Measurements from ENCODE around the gene POU3F2. TPM values are rescaled to one million over a fixed set of nuclear protein-coding genes. Genes with fewer than 3 reads are reported as not detected.
A peak's percentile ranks its signal among the peaks of the same experiment; 100 is the strongest.

Gene POU3F2
- total RNA-seq, 1 experiment from 2014 or later: not detected

DNA sequence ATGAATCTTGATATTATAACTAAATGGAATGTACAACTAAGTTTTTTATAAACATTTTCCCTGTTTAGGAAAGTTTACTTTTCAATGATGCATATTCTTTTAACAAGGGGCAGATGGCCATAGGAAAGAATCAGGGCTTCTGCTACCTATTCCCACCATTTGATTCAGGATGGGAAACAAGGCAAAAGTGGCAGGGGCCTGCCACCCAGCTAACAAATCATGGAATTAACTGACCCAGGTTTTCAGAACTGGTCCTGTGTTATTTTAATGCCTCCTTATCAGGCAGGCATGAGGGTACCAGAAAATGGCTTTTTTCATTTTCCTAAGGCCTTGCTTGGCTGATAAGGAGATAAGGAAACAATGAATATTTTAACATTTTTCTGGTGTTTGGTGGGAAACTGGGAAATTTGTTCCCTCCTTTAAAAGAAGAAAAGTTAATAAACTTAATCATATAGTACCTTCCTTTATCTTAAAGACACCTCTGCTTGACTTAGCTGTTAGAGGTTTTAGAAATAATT lies 6.7 kb downstream of the POU3F2 start:
- no peak for DNase-seq (ENCODE audit: low read depth)
- in situ Hi-C loops (cut with HindIII; ENCODE audit: low pct_unique_long_range_greater_than_20kb, low sequenced_read_pairs): no loop called here

DNA sequence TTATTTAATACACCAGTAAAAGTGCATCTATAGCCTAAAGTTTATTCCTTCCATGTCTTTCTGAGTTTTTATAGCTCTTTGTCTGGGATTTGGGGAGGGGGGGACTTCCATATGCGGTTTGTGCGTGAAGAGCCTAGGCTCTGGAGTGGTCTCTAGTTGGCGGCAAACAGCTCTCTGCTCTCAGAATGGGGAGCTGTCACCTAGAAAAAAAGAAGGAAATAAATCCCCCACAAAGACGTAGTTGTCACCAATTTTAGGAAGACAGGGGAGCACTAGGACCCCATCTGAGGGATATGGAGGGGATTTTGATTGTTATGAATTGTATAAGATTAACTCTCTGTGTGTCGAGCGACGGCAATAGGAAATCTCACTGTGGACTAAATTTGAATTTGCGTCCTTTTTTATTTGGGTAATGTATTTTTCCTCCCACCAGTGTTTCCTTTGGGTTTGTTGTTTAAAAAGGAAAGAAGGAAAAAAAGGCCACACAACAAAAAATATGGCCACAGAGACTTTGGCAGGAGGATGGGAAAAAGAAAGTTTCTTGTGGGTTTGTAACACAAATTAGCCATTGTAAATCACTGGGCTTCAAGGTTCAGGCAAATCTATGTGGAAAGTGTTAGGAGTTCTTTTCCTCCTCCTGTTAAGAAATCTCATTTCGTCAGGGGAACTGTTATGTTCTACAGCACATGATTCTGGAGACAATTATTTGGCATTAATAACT lies 7.4 kb downstream of the POU3F2 start:
- DNase-seq (ENCODE audit: low read depth): no peak
- in situ Hi-C loops (cut with HindIII; ENCODE audit: low pct_unique_long_range_greater_than_20kb, low sequenced_read_pairs): no loop called here

DNA sequence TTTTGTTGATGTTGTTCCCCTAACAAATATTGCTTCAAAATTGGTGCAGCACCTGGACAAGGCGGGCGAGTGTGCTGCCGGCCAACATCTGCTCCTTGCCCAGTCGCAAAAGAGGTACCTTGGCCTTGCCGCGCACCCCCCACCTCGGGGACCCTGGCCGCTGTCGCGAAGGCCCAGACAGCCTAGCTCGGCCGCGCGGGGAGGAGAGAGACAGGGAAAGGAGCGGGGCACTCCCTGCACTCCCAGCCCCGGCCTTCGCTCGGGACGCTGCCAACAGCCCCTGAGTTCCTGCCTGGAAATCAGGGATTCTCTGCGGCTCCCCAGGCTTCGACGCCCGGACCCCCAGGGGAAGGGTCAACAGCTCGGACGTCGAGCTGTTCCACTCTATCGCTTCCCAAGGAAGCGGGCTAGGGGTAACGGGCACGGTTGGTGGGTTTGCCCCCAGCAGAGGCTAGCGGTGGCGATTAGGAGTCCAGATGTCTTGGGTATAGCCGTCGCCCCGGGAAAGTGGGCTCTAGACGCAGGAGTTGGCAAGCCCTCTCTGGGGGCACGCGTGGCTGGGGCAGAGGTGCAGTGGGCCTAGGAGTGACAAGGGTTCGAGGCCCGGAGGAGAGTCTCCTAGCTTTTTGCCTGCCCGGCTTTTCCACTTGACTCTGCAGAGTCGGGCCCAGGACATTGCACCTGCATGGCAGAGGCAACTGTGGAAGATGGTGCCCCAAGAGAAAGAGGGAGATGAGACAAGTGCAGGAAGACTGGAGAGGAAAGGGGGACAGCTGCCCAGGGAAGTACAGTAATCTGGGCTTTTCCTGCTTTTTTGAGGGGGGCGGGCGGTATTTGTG lies 8.2 kb downstream of the POU3F2 start:
- in situ Hi-C loops (cut with HindIII; ENCODE audit: low pct_unique_long_range_greater_than_20kb, low sequenced_read_pairs): no loop called here

DNA sequence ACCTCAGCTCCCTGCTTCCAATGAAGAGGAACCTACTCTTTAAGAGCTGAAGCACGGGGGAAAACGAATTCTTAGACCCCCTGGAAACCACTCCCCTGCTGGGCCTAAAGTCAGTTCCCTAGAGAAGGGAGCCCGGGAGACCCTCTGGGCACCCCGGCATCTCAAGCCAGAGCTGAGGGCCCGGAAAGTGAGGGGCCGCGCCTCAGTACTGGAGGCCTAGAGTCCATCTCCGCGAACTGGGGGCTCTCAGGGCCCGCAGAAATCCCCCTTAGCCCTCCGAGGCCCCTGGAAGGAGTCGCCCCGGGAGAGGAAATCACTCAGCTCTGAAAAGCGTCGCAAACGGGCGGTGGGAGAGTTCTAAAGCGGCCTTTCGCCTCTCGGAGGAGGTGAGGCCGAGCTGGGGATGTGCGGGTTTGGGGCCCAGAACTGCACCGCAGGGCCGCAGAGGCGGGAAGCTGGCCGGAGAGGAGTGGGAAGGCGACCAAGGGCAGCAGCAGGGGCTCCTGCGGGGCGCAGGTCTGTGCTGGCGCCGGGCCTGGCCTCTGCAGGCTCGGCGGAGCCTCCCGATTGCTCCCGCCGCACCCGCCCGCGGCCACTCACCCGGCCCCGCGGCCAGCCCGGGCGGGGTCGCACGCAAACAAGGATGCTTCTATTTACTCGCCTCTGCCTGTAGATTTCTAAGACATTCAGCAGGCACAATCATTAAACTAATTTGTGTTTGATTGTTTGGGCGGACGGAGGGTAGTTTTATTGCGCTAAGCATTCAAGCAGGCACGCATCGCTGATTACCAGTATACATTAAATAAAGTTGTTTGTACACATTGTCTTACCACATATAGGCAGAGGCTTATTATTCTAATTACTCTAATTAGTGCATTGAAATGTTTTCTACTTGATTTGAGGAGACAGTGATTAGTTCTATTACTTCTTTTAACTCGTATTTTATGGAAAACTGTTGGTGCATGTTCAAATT lies 9.2 kb downstream of the POU3F2 start:
- no peak for DNase-seq (ENCODE audit: low read depth)
- in situ Hi-C loops (cut with HindIII; ENCODE audit: low pct_unique_long_range_greater_than_20kb, low sequenced_read_pairs): no loop called here

More for the DNA sequence above, 8.2 kb downstream of the POU3F2 start:
- no peak for DNase-seq (ENCODE audit: low read depth)

DNA sequence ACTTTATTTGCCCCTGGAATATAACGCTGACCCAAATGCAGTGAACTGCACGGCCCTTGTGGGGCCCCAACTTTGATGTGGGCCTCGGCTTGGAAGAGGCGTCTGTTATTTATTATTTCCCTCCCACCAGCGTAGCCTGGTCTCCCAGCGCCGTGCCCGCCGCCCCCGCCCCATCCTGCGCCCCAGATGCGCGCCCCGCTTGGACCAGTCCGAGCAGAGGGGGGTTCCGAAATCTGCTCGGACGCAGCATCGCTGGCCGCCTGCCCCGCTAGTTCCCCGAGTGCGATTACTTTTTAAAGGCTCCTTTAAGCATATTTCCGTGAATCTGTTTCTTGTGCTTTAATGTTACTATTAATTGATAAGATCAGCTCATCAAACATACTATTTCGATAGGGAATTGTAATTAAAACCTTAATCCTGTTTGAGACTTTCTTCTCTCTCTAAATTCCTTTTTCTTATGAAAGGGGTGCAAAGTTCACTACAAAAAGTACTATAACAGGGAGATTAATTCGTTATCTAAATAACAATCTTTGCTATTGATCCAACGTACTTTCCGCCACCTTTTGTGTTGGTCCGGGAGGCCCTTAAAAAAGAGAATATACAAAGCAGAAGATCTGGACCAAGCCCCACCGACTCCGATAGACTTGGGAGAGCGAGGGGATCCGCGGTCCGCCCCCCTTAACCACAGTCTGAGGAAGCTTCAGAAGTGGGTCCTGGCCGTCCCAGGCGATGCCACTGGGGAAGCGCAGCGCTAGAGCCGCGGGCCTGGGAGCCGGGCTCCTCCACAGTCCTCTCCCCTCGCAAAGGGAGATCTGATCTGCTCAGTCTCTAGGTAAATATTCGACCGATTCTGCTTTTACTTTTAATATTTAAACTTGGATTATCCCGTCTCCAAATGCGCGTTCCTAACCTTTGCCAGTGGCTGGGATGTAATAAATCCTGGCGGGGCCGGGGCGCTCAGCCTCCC lies 10.2 kb downstream of the POU3F2 start:
- DNase-seq (ENCODE audit: low read depth): no peak
- in situ Hi-C loops (cut with HindIII; ENCODE audit: low pct_unique_long_range_greater_than_20kb, low sequenced_read_pairs): no loop called here

DNA sequence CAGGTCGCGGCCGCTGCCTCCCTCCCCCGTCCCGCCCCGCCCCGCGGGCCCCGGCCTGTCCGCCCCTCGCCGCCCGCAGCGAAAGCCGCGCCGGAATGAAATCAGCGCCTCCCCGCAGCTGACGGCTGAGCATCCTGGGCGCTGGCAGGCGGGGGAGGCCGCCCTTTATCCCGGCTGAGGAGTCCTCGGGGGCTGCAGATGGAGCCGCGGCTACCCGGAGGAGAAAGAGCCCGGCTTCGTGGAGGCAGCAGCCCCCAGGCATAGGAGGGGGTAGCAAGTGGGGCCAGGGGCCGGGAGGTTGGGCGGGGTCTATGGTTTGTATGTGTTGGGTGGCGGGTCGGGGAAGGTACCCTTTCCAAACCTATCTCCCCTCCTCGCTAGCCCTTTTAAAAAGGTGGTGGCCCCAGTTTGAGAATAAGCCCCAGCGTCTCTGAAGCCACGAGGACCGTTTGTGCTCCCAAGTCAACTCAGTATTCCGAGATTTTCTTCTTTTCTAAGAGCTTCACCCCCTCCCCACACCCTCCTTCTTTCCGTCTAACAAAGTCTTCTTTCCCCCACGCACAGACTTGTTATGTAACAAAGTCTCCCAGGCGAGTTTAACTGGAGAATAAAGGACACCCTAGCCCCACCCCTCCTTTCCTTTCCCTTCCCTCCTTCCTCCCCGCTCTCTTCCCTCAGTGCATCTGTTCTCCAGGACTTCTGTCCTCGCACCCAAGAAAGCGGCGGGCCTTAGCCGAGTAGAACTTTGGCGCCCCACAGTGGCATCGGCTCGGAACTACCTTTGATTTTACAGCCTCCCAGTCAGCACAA lies 11.0 kb downstream of the POU3F2 start:
- DNase-seq (ENCODE audit: low read depth): peak; percentile 77
- in situ Hi-C loops (cut with HindIII; ENCODE audit: low pct_unique_long_range_greater_than_20kb, low sequenced_read_pairs): no loop called here

DNA sequence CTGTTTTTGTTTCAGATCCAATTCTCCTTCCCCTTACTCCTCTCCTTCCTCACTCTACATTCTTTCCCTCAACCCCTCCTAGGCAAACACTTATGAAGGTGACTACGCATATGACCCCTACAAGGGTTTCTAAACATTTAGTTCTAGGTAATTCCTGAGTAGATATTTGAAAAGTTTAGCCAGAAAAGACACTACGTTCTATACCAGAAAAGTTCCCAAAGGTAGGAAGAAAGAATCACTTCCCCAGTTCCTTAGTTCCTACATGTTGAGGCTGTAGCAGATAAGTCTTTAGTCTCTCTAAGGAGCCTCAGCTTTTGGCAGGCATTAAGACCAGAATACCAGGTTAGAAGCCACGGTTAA lies 11.6 kb downstream of the POU3F2 start:
- in situ Hi-C loops (cut with HindIII; ENCODE audit: low pct_unique_long_range_greater_than_20kb, low sequenced_read_pairs): no loop called here

DNA sequence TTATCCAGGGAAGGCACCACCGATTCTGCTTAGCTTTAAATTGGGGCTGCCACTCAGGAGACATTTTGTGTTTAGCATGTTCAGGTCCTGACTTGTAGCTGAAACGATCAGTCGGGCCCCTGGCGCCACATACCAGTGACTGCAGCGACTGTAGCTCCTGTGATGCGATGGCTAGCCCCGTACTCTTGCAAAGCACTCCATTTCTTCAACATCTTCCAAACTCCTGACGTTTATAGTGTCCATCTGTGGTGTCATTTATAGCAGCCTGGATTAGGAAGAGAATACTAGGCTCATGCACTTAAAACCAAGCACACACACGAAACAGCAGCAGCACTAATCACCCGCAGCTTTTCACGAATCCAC lies 13.0 kb downstream of the POU3F2 start:
- in situ Hi-C loops (cut with HindIII; ENCODE audit: low pct_unique_long_range_greater_than_20kb, low sequenced_read_pairs): no loop called here
- DNase-seq (ENCODE audit: low read depth): no peak

More for the DNA sequence above, 11.6 kb downstream of the POU3F2 start:
- DNase-seq (ENCODE audit: low read depth): no peak

DNA sequence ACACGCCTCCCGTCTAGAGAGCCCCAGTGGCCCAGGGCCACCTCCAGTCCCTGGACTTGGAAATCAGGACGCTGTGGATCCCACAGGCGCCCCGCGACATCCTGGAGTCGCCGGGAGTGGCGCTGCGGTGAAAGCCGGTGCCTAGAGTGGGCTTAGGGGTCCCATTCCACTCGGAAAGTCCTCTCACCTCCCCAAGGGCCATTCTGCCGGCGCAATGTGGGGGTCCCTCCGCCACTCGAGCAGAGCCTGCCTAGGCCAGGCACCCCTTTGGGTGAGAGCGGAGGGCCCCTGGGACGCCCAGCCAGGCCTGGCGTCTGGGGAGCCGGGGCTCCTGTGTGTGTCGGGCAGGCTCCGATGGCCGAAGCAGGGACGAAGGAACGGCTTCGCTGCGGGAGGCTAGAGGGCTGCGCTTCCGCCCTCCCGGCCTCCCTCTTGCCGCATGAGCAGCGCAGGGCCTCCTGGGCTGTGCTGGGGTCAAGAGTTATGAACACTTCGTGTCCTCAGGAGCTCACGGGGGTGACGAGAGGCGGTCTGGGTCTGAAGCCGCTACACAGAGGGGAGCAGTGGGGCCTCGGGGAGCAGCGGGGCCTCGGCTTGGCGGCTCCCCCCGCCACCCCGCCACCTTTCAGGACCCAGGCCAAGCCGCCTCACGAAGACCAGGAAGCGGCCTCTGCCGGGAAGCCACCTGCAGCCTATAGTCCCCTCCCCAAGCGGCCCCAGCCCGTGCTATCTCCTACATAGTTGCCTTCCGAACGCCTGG lies 13.6 kb downstream of the POU3F2 start:
- in situ Hi-C loops (cut with HindIII; ENCODE audit: low pct_unique_long_range_greater_than_20kb, low sequenced_read_pairs): no loop called here
- no peak for DNase-seq (ENCODE audit: low read depth)

DNA sequence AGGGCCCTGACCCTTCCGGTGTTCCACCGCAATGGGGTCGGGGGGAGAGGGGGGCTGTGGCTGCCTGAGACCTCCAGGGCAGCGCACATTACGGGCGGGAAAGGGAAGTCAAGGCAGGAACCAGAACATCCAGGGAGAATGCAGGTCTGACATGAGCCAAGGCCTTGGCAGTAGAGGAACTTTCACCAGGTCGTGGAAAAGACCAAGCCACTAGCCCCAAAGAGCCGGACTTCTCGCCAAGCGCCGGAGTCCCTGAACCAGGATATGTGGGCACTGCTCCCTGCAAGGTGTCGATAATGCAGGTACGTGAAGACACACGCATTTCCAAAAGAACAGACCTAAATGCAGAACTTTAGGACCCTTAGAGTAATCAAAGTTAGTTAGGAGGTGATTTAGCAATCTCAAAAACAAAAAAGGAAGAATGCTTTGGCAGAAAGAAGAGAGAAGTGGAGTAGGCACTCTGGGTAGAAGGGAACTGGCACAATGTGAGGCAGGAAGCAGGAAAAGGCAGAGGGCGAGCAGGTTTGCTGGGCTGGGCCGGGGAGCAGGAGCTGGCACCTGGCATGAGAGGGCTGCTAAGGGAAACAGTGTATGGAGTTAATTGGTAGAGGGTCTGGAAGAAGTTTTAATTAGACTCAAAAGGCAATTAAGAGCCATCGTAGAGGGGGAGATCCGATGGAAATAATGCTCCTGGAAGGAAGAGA lies 14.3 kb downstream of the POU3F2 start:
- in situ Hi-C loops (cut with HindIII; ENCODE audit: low pct_unique_long_range_greater_than_20kb, low sequenced_read_pairs): no loop called here
- no peak for DNase-seq (ENCODE audit: low read depth)

DNA sequence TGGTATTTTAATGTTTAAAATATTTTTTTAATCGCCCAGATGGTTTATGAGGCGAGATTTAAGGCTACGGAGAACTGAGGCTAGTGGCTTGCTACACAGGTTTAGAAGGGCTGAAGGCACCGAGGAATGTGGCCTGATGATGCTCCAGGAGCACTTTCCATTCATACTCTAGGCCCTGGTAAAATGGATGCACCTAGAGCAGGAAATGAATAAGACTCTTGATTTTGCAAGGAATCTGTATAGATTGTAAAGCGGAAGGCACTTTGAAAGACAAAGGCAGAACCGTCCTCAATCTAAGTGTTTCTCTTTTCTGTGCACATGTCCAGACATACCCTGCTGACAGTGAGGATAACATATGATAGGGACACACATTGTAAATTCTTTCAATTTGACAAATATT lies 30.1 kb downstream of the POU3F2 start:
- DNase-seq (ENCODE audit: low read depth): no peak
- in situ Hi-C loops (cut with HindIII; ENCODE audit: low pct_unique_long_range_greater_than_20kb, low sequenced_read_pairs): no loop called here

DNA sequence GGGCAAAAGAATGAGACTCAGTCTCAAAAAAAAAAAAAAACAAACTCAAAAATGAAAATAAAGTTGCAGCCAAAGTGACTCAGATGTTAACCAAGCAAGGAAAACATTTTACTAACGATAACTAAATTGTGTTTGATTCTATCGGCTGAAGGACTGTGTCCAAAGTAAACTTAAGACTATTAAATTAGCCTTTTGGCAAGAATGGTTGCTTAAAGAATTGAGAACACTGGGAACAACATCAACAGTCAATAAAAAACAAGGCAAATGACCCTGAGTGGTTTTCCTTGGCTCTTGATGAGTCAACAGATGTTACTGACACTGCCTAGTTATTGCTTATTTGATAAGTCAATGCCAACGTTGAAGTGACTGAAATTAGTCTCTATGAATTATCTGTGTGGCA lies 36.7 kb downstream of the POU3F2 start:
- DNase-seq (ENCODE audit: low read depth): no peak
- in situ Hi-C loops (cut with HindIII; ENCODE audit: low pct_unique_long_range_greater_than_20kb, low sequenced_read_pairs): no loop called here

DNA sequence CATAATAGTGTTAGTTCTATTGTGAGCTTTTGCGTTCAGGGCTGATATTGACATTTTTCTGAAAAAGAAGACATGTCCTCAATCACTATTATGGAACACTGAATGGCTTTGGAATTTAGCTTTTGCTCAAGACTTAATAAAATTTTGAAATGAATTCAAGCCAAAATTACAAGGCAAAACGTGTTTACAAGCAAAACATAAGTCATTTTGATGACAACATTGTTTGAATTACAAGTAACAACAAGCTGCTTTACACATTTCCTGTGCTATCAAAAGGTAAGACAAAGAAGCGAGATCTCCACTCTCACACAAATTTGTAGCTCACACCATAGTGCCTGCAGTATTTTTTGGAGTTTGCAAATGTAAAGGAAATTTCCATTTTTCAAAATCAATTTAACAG lies 37.4 kb downstream of the POU3F2 start:
- in situ Hi-C loops (cut with HindIII; ENCODE audit: low pct_unique_long_range_greater_than_20kb, low sequenced_read_pairs): no loop called here
- DNase-seq (ENCODE audit: low read depth): no peak

DNA sequence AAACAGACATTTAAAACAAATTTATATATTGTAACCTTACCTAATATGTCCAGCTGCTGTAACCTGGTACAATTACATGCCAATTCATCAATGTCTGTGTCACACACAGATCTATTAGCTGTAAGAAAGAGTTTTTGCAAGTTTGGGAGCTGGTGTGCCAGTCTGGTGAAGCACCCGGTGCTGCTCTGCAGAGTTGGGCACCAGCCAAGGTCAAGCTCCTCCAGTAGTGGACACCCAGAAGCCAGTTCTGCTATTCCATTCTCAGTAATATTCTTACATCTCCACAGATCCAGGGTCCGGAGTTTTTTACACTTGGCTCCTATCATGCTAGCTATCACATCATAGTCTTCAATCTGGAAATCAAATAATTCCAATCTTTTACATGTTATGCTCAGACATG lies 41.0 kb downstream of the POU3F2 start:
- DNase-seq (ENCODE audit: low read depth): no peak
- in situ Hi-C loops (cut with HindIII; ENCODE audit: low pct_unique_long_range_greater_than_20kb, low sequenced_read_pairs): no loop called here

DNA sequence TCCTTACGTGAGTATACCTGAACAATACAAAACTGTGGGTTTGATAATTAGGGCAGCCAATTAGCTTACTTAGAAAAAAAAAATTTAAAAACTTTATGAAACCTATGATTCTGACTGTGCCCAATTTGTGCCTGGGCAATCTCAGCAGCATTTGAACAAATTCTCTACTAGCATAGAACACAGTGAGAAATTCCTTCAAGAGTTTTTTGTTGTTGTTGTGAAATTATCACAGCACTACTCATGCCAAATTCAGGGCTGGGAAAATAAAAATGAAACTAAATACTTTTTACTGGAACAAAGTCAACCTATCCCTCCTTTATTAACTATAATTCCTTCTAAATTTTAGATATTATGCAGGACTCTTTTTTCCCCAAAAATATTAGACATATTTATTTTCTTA lies 42.9 kb downstream of the POU3F2 start:
- in situ Hi-C loops (cut with HindIII; ENCODE audit: low pct_unique_long_range_greater_than_20kb, low sequenced_read_pairs): no loop called here
- DNase-seq (ENCODE audit: low read depth): no peak

DNA sequence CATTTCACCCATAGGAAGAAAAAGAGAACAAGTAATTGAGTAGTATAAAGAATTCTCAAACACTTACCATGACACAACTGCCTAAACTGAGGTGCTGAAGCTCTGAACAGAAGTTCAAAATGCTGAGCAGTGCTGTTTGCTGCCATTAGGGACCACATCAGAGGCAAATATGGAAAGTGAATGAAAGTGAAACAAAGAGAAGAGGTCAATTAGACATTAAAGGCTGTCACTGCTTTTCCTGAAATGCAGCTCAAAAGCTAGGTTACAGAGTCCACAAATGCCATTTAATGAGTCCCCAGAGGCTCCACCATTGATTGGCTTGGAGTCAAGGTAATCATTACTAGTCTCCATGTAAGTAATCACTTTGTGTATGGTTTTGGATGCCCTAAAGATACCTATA lies 46.1 kb downstream of the POU3F2 start:
- in situ Hi-C loops (cut with HindIII; ENCODE audit: low pct_unique_long_range_greater_than_20kb, low sequenced_read_pairs): no loop called here
- DNase-seq (ENCODE audit: low read depth): no peak

All from Caki2 (cell line).